PC-9 (cell line): ENCODE results near the gene ZNF423. TPM values are rescaled to one million over a fixed set of nuclear protein-coding genes. Genes with fewer than 3 reads are reported as not detected.

Experiments
- BruUV-seq: library from RNA; stranded (reverse); fragments of 400-500 nt; replicated peaks from 2 replicates; lab custom pipeline; 2021; lab: Mats Ljungman, UMichigan
- CTCF ChIA-PET: fragments of 300-600 bp; sonication (Branson Sonifier 250); formaldehyde crosslinking; loops from one replicate; lab custom pipeline; 2022; ENCODE audit warnings: antibody characterized with exemption; lab: Charles Lee
- POLR2A ChIA-PET: fragments of 300-600 bp; sonication (Branson Sonifier 250); formaldehyde crosslinking; loops from one replicate; lab custom pipeline; 2022; ENCODE audit warnings: antibody characterized with exemption; ENCODE audit not compliant: unreplicated experiment; lab: Charles Lee
- DNase-seq, 2 experiments: peaks; one replicate each; pipeline versions ENCODE4 v3.0.0 to v3.0.0-alpha.2; 2015 to 2022; ENCODE audit warnings: mixed read lengths in 1 of 2
- H2AFZ ChIP-seq: fragments of 200-600 bp; sonication (generic); 2 replicates; pipeline ENCODE4 v1.8.1; 2017; ENCODE audit warnings: antibody characterized with exemption
- H3F3A ChIP-seq: fragments of 200-600 bp; sonication (generic); 2 replicates; pipeline ENCODE4 v1.8.1; 2017; ENCODE audit warnings: antibody characterized with exemption, mild to moderate bottlenecking, low read depth; ENCODE audit not compliant: insufficient read depth
- H3K27ac ChIP-seq: fragments of 200-600 bp; sonication (generic); 2 replicates; pipeline ENCODE4 v1.6.1; 2016; ENCODE audit warnings: mixed run types
- H3K27me3 ChIP-seq: fragments of 200-600 bp; sonication (generic); 2 replicates; pipeline ENCODE4 v1.6.1; 2016; ENCODE audit warnings: low read depth, mixed run types; ENCODE audit not compliant: insufficient read depth
- H3K36me3 ChIP-seq: fragments of 200-600 bp; sonication (generic); 2 replicates; pipeline ENCODE4 v1.6.1; 2016; ENCODE audit warnings: low read depth, mixed run types
- H3K4me1 ChIP-seq: fragments of 200-600 bp; sonication (generic); replicated peaks from 2 replicates; pipeline ENCODE4 v1.6.1; 2016; ENCODE audit warnings: mixed run types; ENCODE audit not compliant: insufficient read depth
- H3K4me2 ChIP-seq: fragments of 200-600 bp; sonication (generic); 2 replicates; pipeline ENCODE4 v1.6.1; 2017; ENCODE audit warnings: mixed run types
- H3K4me3 ChIP-seq: fragments of 200-600 bp; sonication (generic); 2 replicates; pipeline ENCODE4 v1.6.1; 2016; ENCODE audit warnings: mixed run types
- H3K79me2 ChIP-seq: fragments of 200-600 bp; sonication (generic); 2 replicates; pipeline ENCODE4 v1.6.1; 2017; ENCODE audit warnings: low read depth, mixed run types
- H3K9me2 ChIP-seq: fragments of 200-600 bp; sonication (generic); 2 replicates; pipeline ENCODE4 v1.8.1; 2017; ENCODE audit warnings: mild to moderate bottlenecking; ENCODE audit not compliant: insufficient read depth
- H3K9me3 ChIP-seq: fragments of 200-600 bp; sonication (generic); 2 replicates; pipeline ENCODE4 v1.8.1; 2016; ENCODE audit warnings: low read depth; ENCODE audit not compliant: insufficient read depth
- H4K20me1 ChIP-seq: fragments of 200-600 bp; sonication (generic); 2 replicates; pipeline ENCODE4 v1.8.1; 2017; ENCODE audit not compliant: insufficient read depth
- EZH2 ChIP-seq: fragments of 200-600 bp; sonication (generic); IDR thresholded peaks from 2 replicates; pipeline ENCODE4 v1.8.0; 2017; ENCODE audit warnings: antibody characterized with exemption, low read depth
- intact Hi-C: fragments of 100-400 bp; cut with micrococcal nuclease; formaldehyde crosslinking; loops from one replicate; pipeline ENCODE4 v1.10.0; 2022; ENCODE audit not compliant: unreplicated experiment
- total RNA-seq: library from RNA; stranded (reverse); gene quantifications from 2 replicates; pipeline ENCODE4 v1.2.3, GENCODE V29; 2021
- TF ChIP-seq, protein P1 (sequence below): fragments of 200-600 bp; sonication (generic); conservative IDR thresholded peaks from 2 replicates; pipeline ENCODE4 v1.6.1; 2017; ENCODE audit warnings: mixed run types, antibody characterized with exemption, mild to moderate bottlenecking, moderate library complexity

Gene ZNF423
- total RNA-seq, 1 experiment from 2014 or later: not detected

- intact Hi-C loops: no loop called here
- H3K36me3 ChIP-seq: no peaks in the 10 kb centered on the region
- H3K79me2 ChIP-seq: no peaks in the 10 kb centered on the region
- no peaks in the 10 kb centered on the region for H3K9me3 ChIP-seq
- ChIA-PET POLR2A (no interaction called here), CTCF (no interaction called here)
- H3K4me2 ChIP-seq: no peak overlapping the region
- no TSS peak for BruUV-seq
- no peaks in the 10 kb centered on the region for H3K9me2 ChIP-seq
- H2AFZ ChIP-seq: no peak overlapping the region
- H3K4me1 ChIP-seq: no peaks in the 10 kb centered on the region
- H4K20me1 ChIP-seq: no peaks in the 10 kb centered on the region
- no peak for TF ChIP-seq EZH2
- TF ChIP-seq, protein P1, sequence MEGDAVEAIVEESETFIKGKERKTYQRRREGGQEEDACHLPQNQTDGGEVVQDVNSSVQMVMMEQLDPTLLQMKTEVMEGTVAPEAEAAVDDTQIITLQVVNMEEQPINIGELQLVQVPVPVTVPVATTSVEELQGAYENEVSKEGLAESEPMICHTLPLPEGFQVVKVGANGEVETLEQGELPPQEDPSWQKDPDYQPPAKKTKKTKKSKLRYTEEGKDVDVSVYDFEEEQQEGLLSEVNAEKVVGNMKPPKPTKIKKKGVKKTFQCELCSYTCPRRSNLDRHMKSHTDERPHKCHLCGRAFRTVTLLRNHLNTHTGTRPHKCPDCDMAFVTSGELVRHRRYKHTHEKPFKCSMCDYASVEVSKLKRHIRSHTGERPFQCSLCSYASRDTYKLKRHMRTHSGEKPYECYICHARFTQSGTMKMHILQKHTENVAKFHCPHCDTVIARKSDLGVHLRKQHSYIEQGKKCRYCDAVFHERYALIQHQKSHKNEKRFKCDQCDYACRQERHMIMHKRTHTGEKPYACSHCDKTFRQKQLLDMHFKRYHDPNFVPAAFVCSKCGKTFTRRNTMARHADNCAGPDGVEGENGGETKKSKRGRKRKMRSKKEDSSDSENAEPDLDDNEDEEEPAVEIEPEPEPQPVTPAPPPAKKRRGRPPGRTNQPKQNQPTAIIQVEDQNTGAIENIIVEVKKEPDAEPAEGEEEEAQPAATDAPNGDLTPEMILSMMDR: no peak
- H3K27me3 ChIP-seq: peaks cover 94% of the 10 kb centered on the region
- no peak overlapping the region for H3K27ac ChIP-seq
- DNase-seq: no peak
- no peak overlapping the region for H3K4me3 ChIP-seq
- no peaks in the 10 kb centered on the region for H3F3A ChIP-seq
Observed at GRCh38 chr16:49602201-49602975, 253.5 kb downstream of the ZNF423 start.

DNA sequence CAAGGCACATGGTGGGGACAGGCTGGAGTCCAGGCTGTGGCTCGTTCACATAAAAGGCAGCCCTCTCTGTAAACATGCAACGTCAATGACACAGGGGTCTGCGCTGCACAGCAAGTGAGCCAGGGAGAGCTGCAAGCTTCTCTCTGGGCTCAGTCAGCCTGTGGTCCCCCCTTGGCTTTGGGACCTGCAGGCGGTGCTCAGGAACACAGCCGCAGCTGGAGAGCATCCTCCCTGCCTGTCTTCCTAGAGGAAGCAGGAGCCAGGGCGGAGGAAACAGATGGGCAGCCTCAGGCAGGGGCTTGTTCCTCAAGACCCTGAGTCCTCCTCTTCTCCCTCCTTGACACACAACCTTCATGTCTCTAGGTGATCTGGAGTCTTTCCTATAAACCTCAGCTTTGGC is 254.3 kb downstream of the ZNF423 start:
- Histone ChIP-seq H3K27me3 (peaks cover 96% of the 10 kb centered on the region), H3K4me1 (no peaks in the 10 kb centered on the region), H4K20me1 (no peaks in the 10 kb centered on the region), H3K36me3 (no peaks in the 10 kb centered on the region), H3F3A (no peaks in the 10 kb centered on the region), H3K27ac (no peak overlapping the region), H3K9me2 (no peaks in the 10 kb centered on the region), H2AFZ (no peak overlapping the region), H3K9me3 (no peaks in the 10 kb centered on the region), H3K4me2 (no peak overlapping the region), H3K79me2 (no peaks in the 10 kb centered on the region), H3K4me3 (no peak overlapping the region)
- TF ChIP-seq, protein P1: no peak
- TF ChIP-seq EZH2: no peak
- CTCF ChIA-PET: no interaction called here
- BruUV-seq: no TSS peak
- DNase-seq: no peak
- POLR2A ChIA-PET: no interaction called here
- intact Hi-C loops: no loop called here

DNA sequence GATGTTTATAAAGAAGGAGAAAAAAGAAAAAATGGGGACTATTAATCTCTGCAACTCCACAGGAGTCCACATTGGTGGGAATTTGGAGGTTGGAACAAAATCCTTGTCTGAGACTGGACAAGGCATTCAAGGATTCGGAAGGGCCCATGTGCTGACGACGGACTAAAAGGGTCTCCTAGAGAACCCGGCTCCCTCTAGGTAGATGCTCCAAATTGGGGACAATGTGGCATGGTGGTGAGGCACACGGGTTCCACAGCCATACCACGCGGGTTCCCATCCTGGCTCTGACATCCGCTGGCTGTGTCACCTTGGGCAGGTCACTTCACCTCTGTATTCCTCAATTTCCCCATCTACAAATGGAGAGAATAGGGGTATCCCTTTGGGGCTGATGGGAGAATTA is 254.9 kb downstream of the ZNF423 start:
- TF ChIP-seq EZH2: no peak; the same call in 1 of the 2 replicates
- TF ChIP-seq, protein P1: no peak
- POLR2A ChIA-PET: no interaction called here
- CTCF ChIA-PET: no interaction called here
- Histone ChIP-seq H3K27ac (no peak overlapping the region), H4K20me1 (no peaks in the 10 kb centered on the region), H3K4me2 (no peak overlapping the region), H3K4me1 (no peaks in the 10 kb centered on the region), H3K9me3 (no peaks in the 10 kb centered on the region), H3K4me3 (no peak overlapping the region), H3K27me3 (peaks cover 94% of the 10 kb centered on the region), H2AFZ (no peak overlapping the region), H3K9me2 (no peaks in the 10 kb centered on the region), H3F3A (no peaks in the 10 kb centered on the region), H3K79me2 (no peaks in the 10 kb centered on the region), H3K36me3 (no peaks in the 10 kb centered on the region)
- intact Hi-C loops: no loop called here
- no peak for DNase-seq
- BruUV-seq: no TSS peak
